A549 (cell line): Measurements from ENCODE around the gene NRAP.

ENCODE experiments used
- CEBPB ChIP-seq, 2 experiments: fragments of >200 bp in 1 of 2; sonication (Bioruptor Twin) in 1 of 2; formaldehyde crosslinking in 1 of 2; IDR thresholded peaks; 2 replicates each; pipeline ENCODE4 v1.6.1; 2012 to 2016
- CHD2 ChIP-seq: fragments of 150-350 bp; IDR thresholded peaks from 2 replicates; pipeline ENCODE4 v1.6.1; 2014; ENCODE audit warnings: low read length; ENCODE audit not compliant: partially characterized antibody
- CHD4 ChIP-seq: fragments of 200-600 bp; sonication (generic); IDR thresholded peaks from 2 replicates; pipeline ENCODE4 v1.6.1; 2016; ENCODE audit warnings: antibody characterized with exemption, mild to moderate bottlenecking, borderline replicate concordance
- EP300 ChIP-seq, 2 experiments: fragments of >200 bp; sonication (Bioruptor Twin); formaldehyde crosslinking; IDR thresholded peaks; 2 replicates in 1 of 2; 3 replicates in 1 of 2; pipeline ENCODE4 v1.6.1; 2016 to 2017
- MAZ ChIP-seq: fragments of 150-350 bp; IDR thresholded peaks from 2 replicates; pipeline ENCODE4 v1.6.1; 2014; ENCODE audit warnings: antibody characterized with exemption, low read depth, low read length, borderline replicate concordance
- POLR2A ChIP-seq: IDR thresholded peaks from 2 replicates; pipeline ENCODE4 v1.6.1; 2012; ENCODE audit warnings: mild to moderate bottlenecking, low read length
- RAD21 ChIP-seq, 2 experiments: fragments of >200 bp in 1 of 2; sonication (Bioruptor Twin) in 1 of 2; formaldehyde crosslinking in 1 of 2; IDR thresholded peaks in 1 of 2; conservative IDR thresholded peaks in 1 of 2; 2 replicates in 1 of 2; 3 replicates in 1 of 2; pipeline ENCODE4 v1.6.1; 2012 to 2018; ENCODE audit warnings: inconsistent platforms in 1 of 2
- RFX5 ChIP-seq: fragments of 450-650 bp; IDR thresholded peaks from 2 replicates; pipeline ENCODE4 v1.7.1; 2014; ENCODE audit warnings: antibody characterized with exemption, mild to moderate bottlenecking, moderate library complexity
- SREBF2 ChIP-seq: fragments of 450-650 bp; IDR thresholded peaks from 2 replicates; pipeline ENCODE4 v1.6.1; 2014; ENCODE audit warnings: mild to moderate bottlenecking, moderate library complexity
- TF ChIP-seq, protein P1 (sequence below): IDR thresholded peaks from 2 replicates; pipeline ENCODE4 v1.6.1; 2012
- TF ChIP-seq, protein P2 (sequence below): IDR thresholded peaks from 2 replicates; pipeline ENCODE4 v1.6.1; 2012; ENCODE audit warnings: low read depth, borderline replicate concordance
- TF ChIP-seq, protein P3 (sequence below): fragments of >200 bp; sonication (Bioruptor Twin); formaldehyde crosslinking; IDR thresholded peaks from 3 replicates; pipeline ENCODE4 v1.5.1; 2016
- TF ChIP-seq, protein P4 (sequence below): fragments of 450-650 bp; IDR thresholded peaks from 2 replicates; pipeline ENCODE4 v1.6.1; 2014; ENCODE audit warnings: antibody characterized with exemption

DNA sequence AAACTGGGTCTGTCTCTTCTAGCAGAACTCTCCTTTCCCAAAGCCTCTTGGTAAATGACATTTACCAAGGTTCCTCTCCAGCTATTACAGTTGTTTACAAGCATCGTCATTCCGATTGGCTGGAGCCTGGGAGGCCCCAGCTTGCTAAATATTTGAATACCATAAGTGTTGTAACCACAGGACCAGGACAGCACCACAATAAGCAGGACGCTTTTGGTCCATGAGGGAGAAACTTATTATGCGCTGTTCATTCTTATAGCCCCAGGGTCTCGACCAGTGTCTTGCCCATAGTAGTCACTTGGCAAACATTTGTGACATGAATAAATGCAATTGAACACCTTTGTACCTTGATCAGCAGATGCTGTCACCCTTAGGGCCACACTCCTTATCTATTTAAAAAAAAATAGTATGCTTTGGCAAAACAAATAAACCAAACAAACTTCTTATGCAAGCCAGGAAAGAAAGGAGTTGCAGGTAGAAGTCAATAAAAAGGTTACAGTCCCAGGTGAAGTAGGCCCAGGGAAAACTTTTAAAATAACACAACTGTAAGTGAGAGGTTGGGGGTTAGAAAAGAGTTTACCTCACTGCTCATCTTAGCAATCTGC is 32.8 kb downstream of the NRAP start:
- TF ChIP-seq, protein P1, sequence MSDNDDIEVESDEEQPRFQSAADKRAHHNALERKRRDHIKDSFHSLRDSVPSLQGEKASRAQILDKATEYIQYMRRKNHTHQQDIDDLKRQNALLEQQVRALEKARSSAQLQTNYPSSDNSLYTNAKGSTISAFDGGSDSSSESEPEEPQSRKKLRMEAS, result no peak
- TF ChIP-seq, protein P2, sequence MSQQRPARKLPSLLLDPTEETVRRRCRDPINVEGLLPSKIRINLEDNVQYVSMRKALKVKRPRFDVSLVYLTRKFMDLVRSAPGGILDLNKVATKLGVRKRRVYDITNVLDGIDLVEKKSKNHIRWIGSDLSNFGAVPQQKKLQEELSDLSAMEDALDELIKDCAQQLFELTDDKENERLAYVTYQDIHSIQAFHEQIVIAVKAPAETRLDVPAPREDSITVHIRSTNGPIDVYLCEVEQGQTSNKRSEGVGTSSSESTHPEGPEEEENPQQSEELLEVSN, result no peak
- TF ChIP-seq CEBPB (IDR thresholded peaks at IDR 0.05) (no peak), CHD2 (no peak), MAZ (no peak), CHD4 (no peak), SREBF2 (no peak), RFX5 (no peak), RAD21 (conservative IDR thresholded peaks at IDR 0.05 in 1 of 2, IDR thresholded peaks at IDR 0.05 in 1 of 2) (no peak), POLR2A (no peak), EP300 (IDR thresholded peaks at IDR 0.05) (no peak)
- TF ChIP-seq, protein P3, sequence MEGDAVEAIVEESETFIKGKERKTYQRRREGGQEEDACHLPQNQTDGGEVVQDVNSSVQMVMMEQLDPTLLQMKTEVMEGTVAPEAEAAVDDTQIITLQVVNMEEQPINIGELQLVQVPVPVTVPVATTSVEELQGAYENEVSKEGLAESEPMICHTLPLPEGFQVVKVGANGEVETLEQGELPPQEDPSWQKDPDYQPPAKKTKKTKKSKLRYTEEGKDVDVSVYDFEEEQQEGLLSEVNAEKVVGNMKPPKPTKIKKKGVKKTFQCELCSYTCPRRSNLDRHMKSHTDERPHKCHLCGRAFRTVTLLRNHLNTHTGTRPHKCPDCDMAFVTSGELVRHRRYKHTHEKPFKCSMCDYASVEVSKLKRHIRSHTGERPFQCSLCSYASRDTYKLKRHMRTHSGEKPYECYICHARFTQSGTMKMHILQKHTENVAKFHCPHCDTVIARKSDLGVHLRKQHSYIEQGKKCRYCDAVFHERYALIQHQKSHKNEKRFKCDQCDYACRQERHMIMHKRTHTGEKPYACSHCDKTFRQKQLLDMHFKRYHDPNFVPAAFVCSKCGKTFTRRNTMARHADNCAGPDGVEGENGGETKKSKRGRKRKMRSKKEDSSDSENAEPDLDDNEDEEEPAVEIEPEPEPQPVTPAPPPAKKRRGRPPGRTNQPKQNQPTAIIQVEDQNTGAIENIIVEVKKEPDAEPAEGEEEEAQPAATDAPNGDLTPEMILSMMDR, result no peak
- TF ChIP-seq, protein P4, sequence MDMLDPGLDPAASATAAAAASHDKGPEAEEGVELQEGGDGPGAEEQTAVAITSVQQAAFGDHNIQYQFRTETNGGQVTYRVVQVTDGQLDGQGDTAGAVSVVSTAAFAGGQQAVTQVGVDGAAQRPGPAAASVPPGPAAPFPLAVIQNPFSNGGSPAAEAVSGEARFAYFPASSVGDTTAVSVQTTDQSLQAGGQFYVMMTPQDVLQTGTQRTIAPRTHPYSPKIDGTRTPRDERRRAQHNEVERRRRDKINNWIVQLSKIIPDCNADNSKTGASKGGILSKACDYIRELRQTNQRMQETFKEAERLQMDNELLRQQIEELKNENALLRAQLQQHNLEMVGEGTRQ, result no peak
